Endothelial cell of umbilical vein (primary cell): Measurements from ENCODE around the gene VANGL2. TPM values are rescaled to one million over a fixed set of nuclear protein-coding genes. Genes with fewer than 3 reads are reported as not detected.

ENCODE experiments used
- BruUV-seq: library from RNA; stranded (reverse); fragments of 400-500 nt; replicated peaks from 2 replicates; lab custom pipeline; 2021; lab: Mats Ljungman, UMichigan
- CTCF ChIA-PET: fragments of 300-600, 350-600 bp; sonication (Branson Sonifier 250); formaldehyde crosslinking; loops from one replicate; lab custom pipeline; 2021; ENCODE audit warnings: antibody characterized with exemption, inconsistent platforms; lab: Charles Lee
- POLR2A ChIA-PET: fragments of 300-600, 350-600 bp; sonication (Branson Sonifier 250); formaldehyde crosslinking; loops from one replicate; lab custom pipeline; 2021; ENCODE audit warnings: antibody characterized with exemption, inconsistent platforms; lab: Charles Lee
- DNase-seq: peaks from one replicate; pipeline ENCODE4 v3.0.0-alpha.2; 2011; ENCODE audit warnings: low read depth, low spot score
- FAIRE-seq: peaks from 2 replicates; lab custom pipeline; 2011; peaks lifted over from hg19 to GRCh38; lab: Jason Lieb, UNC
- H2AFZ ChIP-seq: 2 replicates; pipeline ENCODE4 v1.6.0; 2012; ENCODE audit warnings: low read depth, low read length, control low read depth, inconsistent platforms
- H3K27ac ChIP-seq: 2 replicates; pipeline ENCODE4 v1.5.1; 2011; ENCODE audit warnings: low read depth, mild to moderate bottlenecking, control low read depth, low read length, moderate library complexity; ENCODE audit not compliant: insufficient read depth
- H3K27me3 ChIP-seq, 2 experiments: 2 replicates each; pipeline versions ENCODE4 v1.6.0 to v1.6.1; 2011; ENCODE audit warnings: low read length in 2 of 2, mixed read lengths in 1 of 2; ENCODE audit not compliant: control insufficient read depth in 2 of 2, insufficient read depth in 2 of 2
- H3K36me3 ChIP-seq, 2 experiments: 2 replicates in 1 of 2; 3 replicates in 1 of 2; pipeline ENCODE4 v1.5.1; 2011; ENCODE audit warnings: low read length in 2 of 2, mild to moderate bottlenecking in 1 of 2, moderate library complexity in 1 of 2; ENCODE audit not compliant: control insufficient read depth in 2 of 2, insufficient read depth in 2 of 2; ENCODE audit errors: extremely low read depth in 1 of 2
- H3K4me1 ChIP-seq: 3 replicates; pipeline ENCODE4 v1.5.1; 2011; ENCODE audit warnings: mild to moderate bottlenecking, low read length; ENCODE audit not compliant: control insufficient read depth, insufficient read depth; ENCODE audit errors: extremely low read depth
- H3K4me2 ChIP-seq: 2 replicates; pipeline ENCODE4 v1.6.1; 2011; ENCODE audit warnings: low read length, control low read depth, mixed read lengths; ENCODE audit not compliant: insufficient read depth
- H3K4me3 ChIP-seq, 3 experiments: fragments of 200-600 bp in 1 of 3; sonication (generic), shearing (Covaris generic) in 1 of 3; replicated peaks in 1 of 3; 2 replicates each; pipeline ENCODE4 v1.5.1; 2011 to 2016; ENCODE audit warnings: control low read depth in 3 of 3, low read length in 3 of 3, mild to moderate bottlenecking in 2 of 3, inconsistent platforms in 1 of 3, low read depth in 1 of 3, moderate library complexity in 1 of 3; ENCODE audit not compliant: insufficient read depth in 1 of 3
- H3K79me2 ChIP-seq: 2 replicates; pipeline ENCODE4 v1.6.0; 2012; ENCODE audit warnings: low read length, inconsistent platforms; ENCODE audit not compliant: control insufficient read depth, insufficient read depth
- H3K9ac ChIP-seq: replicated peaks from 2 replicates; pipeline ENCODE3; 2011; ENCODE audit warnings: low read length, control low read depth; ENCODE audit not compliant: insufficient read depth; ENCODE audit errors: extremely low read depth
- H3K9me1 ChIP-seq: replicated peaks from 3 replicates; pipeline ENCODE4 v1.6.0; 2011; ENCODE audit warnings: mild to moderate bottlenecking, low read length; ENCODE audit not compliant: control insufficient read depth, insufficient read depth; ENCODE audit errors: extremely low read depth
- H3K9me3 ChIP-seq: replicated peaks from 2 replicates; pipeline ENCODE4 v1.5.1; 2012; ENCODE audit warnings: low read length, inconsistent platforms; ENCODE audit not compliant: control insufficient read depth, insufficient read depth
- H4K20me1 ChIP-seq: replicated peaks from 2 replicates; pipeline ENCODE3; 2011; ENCODE audit warnings: mild to moderate bottlenecking, low read length; ENCODE audit not compliant: control insufficient read depth, insufficient read depth; ENCODE audit errors: extremely low read depth
- EZH2 ChIP-seq: IDR thresholded peaks from 2 replicates; pipeline ENCODE4 v1.6.1; 2012; ENCODE audit warnings: borderline replicate concordance, low read depth, mild to moderate bottlenecking, moderate library complexity, low read length, inconsistent platforms; ENCODE audit not compliant: severe bottlenecking
- FOS ChIP-seq: IDR thresholded peaks from 2 replicates; pipeline ENCODE4 v1.6.1; 2011; ENCODE audit warnings: mild to moderate bottlenecking, low read length, moderate library complexity, borderline replicate concordance; ENCODE audit not compliant: insufficient read depth
- GATA2 ChIP-seq: IDR thresholded peaks from 2 replicates; pipeline ENCODE4 v1.7.0; 2011; ENCODE audit warnings: low read depth, mild to moderate bottlenecking, moderate library complexity, mixed read lengths, low read length; ENCODE audit not compliant: insufficient read length, insufficient read depth
- JUN ChIP-seq: IDR thresholded peaks from 2 replicates; pipeline ENCODE4 v1.6.1; 2011; ENCODE audit warnings: borderline replicate concordance, low read depth; ENCODE audit not compliant: insufficient read length, insufficient read depth
- MYC ChIP-seq: IDR thresholded peaks from one replicate; pipeline ENCODE4 v1.6.1; 2011; ENCODE audit warnings: mild to moderate bottlenecking, low read depth, low read length
- POLR2A ChIP-seq: IDR thresholded peaks from 2 replicates; pipeline ENCODE4 v1.6.1; 2012; ENCODE audit warnings: low read depth, mild to moderate bottlenecking, control low read depth, low read length
- POLR2AphosphoS5 ChIP-seq: IDR thresholded peaks from 2 replicates; pipeline ENCODE4 v1.6.1; 2012; ENCODE audit warnings: low read depth, mild to moderate bottlenecking, control low read depth, low read length, moderate library complexity; ENCODE audit not compliant: insufficient read depth
- dilution Hi-C: fragments of 300-500 bp; cut with MboI; formaldehyde crosslinking; loops from one replicate; pipeline ENCODE4 v1.15.0; 2019; ENCODE audit warnings: low sequenced_read_pairs; ENCODE audit not compliant: extremely low pct_ligation_motif_present
- intact Hi-C: fragments of 100-400 bp; cut with micrococcal nuclease; formaldehyde crosslinking; loops from one replicate; pipeline ENCODE4 v1.10.0; 2022
- polyA plus RNA-seq, 4 experiments: library from polyadenylated mRNA; depleted of rRNA in 3 of 4; stranded (reverse) in 3 of 4; unstranded in 1 of 4; fragments of >200 nt; gene quantifications; 2 replicates each; pipeline versions ENCODE4 v1.2.1 to v1.2.3, GENCODE V29; 2011 to 2012; ENCODE audit warnings: missing spikeins in 1 of 4
- total RNA-seq: library from RNA; stranded (reverse); gene quantifications from 2 replicates; pipeline ENCODE4 v1.2.3, GENCODE V29; 2021
- TF ChIP-seq, protein P1 (sequence below): IDR thresholded peaks from 2 replicates; pipeline ENCODE4 v1.6.1; 2011; ENCODE audit not compliant: insufficient read depth, insufficient read length
- TF ChIP-seq, protein P2 (sequence below), 2 donors: IDR thresholded peaks; 1 replicate in 1 of 2; 2 replicates in 1 of 2; pipeline ENCODE4 v1.5.1; 2011; ENCODE audit warnings: low read length in 2 of 2, mild to moderate bottlenecking in 2 of 2, moderate library complexity in 2 of 2, control low read depth in 1 of 2, inconsistent platforms in 1 of 2, low read depth in 1 of 2; ENCODE audit not compliant: insufficient read depth in 1 of 2; ENCODE audit errors: extremely low read depth in 1 of 2

The VANGL2 gene
- total and polyA plus RNA-seq, 2 donors (not counting 3 experiments of a cell fraction or from before 2014, with no cell fraction given), result 0.01 TPM; not detected in 1

DNA sequence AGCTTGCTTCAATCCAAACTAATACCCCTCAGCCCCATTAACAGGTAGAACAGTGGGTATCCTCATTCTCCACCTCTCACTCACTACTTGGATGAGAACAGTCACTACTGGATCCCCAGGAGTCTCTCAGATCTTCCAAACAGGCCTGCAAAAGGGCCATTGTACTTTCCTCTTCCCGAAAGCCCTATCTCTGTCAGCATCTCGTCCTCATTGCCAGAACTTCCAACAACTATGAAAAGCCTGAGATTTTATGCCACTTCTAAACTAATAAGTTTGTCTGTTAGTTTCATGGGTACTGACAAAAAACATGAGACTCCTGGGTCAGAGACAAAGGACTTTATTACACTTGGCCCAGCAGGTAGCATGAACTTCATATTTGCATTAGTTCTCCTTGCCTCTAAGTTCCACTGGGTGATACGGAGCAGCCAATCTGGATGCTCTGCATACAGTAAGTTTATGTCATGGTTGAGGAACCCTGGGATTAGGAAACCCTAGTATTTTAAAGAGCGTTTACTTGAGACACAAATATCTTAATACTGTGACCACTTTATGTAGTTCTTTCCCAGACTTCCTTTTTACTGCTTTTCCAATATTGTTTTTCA, 38.1 kb downstream of the VANGL2 start:
- no peak overlapping the region for H2AFZ ChIP-seq
- no peak overlapping the region for H3K4me3 ChIP-seq
- H3K4me1 ChIP-seq, result no peaks in the 10 kb centered on the region
- POLR2A ChIA-PET, result no interaction called here
- DNase-seq, result no peak
- H3K27me3 ChIP-seq, result peaks cover 8 to 9% of the 10 kb centered on the region in 2 experiments
- H3K36me3 ChIP-seq, result no peaks in the 10 kb centered on the region
- no peak for FAIRE-seq
- TF ChIP-seq, protein P1, sequence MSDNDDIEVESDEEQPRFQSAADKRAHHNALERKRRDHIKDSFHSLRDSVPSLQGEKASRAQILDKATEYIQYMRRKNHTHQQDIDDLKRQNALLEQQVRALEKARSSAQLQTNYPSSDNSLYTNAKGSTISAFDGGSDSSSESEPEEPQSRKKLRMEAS, result no peak
- no peak for TF ChIP-seq GATA2
- no peak for TF ChIP-seq POLR2AphosphoS5
- TF ChIP-seq EZH2, result no peak
- TF ChIP-seq FOS, result no peak
- TF ChIP-seq POLR2A, result no peak
- no peak for TF ChIP-seq JUN
- no peak for TF ChIP-seq MYC
- TF ChIP-seq, protein P2, sequence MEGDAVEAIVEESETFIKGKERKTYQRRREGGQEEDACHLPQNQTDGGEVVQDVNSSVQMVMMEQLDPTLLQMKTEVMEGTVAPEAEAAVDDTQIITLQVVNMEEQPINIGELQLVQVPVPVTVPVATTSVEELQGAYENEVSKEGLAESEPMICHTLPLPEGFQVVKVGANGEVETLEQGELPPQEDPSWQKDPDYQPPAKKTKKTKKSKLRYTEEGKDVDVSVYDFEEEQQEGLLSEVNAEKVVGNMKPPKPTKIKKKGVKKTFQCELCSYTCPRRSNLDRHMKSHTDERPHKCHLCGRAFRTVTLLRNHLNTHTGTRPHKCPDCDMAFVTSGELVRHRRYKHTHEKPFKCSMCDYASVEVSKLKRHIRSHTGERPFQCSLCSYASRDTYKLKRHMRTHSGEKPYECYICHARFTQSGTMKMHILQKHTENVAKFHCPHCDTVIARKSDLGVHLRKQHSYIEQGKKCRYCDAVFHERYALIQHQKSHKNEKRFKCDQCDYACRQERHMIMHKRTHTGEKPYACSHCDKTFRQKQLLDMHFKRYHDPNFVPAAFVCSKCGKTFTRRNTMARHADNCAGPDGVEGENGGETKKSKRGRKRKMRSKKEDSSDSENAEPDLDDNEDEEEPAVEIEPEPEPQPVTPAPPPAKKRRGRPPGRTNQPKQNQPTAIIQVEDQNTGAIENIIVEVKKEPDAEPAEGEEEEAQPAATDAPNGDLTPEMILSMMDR (IDR thresholded peaks at IDR 0.05; ENCODE audit: extremely low read depth in 1 of 2, insufficient read depth in 1 of 2, low read depth in 1 of 2, low read length in 2 of 2), result no peak
- H3K27ac ChIP-seq, result no peak overlapping the region
- CTCF ChIA-PET, result interaction anchor here (1.0 kb wide), 1 partner anchor 10 kb away, joined by 3 read pairs; no protein-coding TSS in a partner anchor
- H4K20me1 ChIP-seq, result no peaks in the 10 kb centered on the region
- no peaks in the 10 kb centered on the region for H3K79me2 ChIP-seq
- dilution Hi-C loops (no loop called here), intact Hi-C loops (no loop called here)
- no TSS peak for BruUV-seq
- no peak overlapping the region for H3K9ac ChIP-seq
- H3K4me2 ChIP-seq, result no peak overlapping the region
- H3K9me3 ChIP-seq, result no peaks in the 10 kb centered on the region
- H3K9me1 ChIP-seq, result peaks cover 2% of the 10 kb centered on the region
